ENCODE measurements around the gene AKT1. TPM values are rescaled to one million over a fixed set of nuclear protein-coding genes. Genes with fewer than 3 reads are reported as not detected.
A peak's percentile ranks its signal among the peaks of the same experiment; 100 is the strongest.

The AKT1 gene
- total and polyA plus RNA-seq, 4 donors = 30.6 to 192 (median 58.7) TPM

DNA sequence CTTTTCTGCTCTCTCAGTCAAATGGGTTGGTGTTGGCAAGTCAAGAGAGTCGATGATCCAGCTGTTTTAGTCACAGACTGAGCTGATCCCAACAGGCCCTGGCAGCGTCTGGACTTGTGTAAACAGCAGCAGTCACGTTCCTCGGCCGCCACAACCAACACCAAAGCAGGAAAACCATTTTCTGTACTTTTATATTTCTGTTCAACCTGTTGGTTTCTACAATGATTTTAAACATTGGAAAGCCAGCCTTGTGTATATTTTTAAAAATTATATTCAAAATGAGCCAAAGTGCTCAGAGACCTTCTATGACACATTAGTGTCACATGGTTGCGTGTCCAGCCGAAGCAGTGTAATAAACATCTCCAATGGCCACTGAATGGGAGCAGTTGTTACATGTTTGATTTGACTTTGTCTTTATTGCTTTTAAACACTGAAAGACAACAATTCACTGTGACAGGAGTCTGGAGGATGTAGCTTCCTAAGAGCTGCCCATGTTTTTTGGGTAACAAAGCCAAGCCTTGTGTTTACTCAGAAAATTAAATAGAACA, 48.5 kb downstream of the AKT1 start (continued):
- TF ChIP-seq RXRA (IDR thresholded peaks at IDR 0.05) = peak; percentile 60 to 79
- TF ChIP-seq, protein P1, sequence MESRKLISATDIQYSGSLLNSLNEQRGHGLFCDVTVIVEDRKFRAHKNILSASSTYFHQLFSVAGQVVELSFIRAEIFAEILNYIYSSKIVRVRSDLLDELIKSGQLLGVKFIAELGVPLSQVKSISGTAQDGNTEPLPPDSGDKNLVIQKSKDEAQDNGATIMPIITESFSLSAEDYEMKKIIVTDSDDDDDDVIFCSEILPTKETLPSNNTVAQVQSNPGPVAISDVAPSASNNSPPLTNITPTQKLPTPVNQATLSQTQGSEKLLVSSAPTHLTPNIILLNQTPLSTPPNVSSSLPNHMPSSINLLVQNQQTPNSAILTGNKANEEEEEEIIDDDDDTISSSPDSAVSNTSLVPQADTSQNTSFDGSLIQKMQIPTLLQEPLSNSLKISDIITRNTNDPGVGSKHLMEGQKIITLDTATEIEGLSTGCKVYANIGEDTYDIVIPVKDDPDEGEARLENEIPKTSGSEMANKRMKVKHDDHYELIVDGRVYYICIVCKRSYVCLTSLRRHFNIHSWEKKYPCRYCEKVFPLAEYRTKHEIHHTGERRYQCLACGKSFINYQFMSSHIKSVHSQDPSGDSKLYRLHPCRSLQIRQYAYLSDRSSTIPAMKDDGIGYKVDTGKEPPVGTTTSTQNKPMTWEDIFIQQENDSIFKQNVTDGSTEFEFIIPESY (IDR thresholded peaks at IDR 0.05) = no peak
- TF ChIP-seq SP1 (IDR thresholded peaks at IDR 0.05) = peak; percentile 63

GRCh38 chr14:104746071-104746545, 49.4 kb downstream of the AKT1 start:
- Histone ChIP-seq H3K4me1 (ENCODE audit: control insufficient read depth in 4 of 4, insufficient read depth in 4 of 4, low read length in 3 of 4) (peaks cover 10 to 40% (median 30%) of the 10 kb centered on the region in 4 donors), H3K4me3 (ENCODE audit: low read depth in 1 of 3, low read length in 3 of 3) (no peak overlapping the region), H3K9me3 (ENCODE audit: control insufficient read depth in 4 of 4, low read length in 3 of 4) (no peaks in the 10 kb centered on the region), H3K27me3 (ENCODE audit: control insufficient read depth in 4 of 4, insufficient read depth in 4 of 4, low read length in 3 of 4) (no peaks in the 10 kb centered on the region), H3K27ac (ENCODE audit: low read depth in 1 of 2, low read length in 2 of 2) (peak overlapping the region; percentile 80 to 89), H3K9ac (ENCODE audit: low read depth in 1 of 2, low read length in 2 of 2) (no peak overlapping the region), H3K36me3 (ENCODE audit: control insufficient read depth in 4 of 4, insufficient read depth in 3 of 4, low read depth in 1 of 4, low read length in 3 of 4) (peaks cover 0 to 27% (median 11%) of the 10 kb centered on the region in 4 donors)
- WGBS = 92% methylated on average over 13 of the region's 13 CpGs
- no peak for DNase-seq (ENCODE audit: low spot score)
- no peak for TF ChIP-seq GABPA (IDR thresholded peaks at IDR 0.05 in 1 of 2, conservative IDR thresholded peaks at IDR 0.05 in 1 of 2)
- TF ChIP-seq RXRA (IDR thresholded peaks at IDR 0.05) = no peak
- no peak for TF ChIP-seq HNF4A (conservative IDR thresholded peaks at IDR 0.05)
- TF ChIP-seq YY1 (IDR thresholded peaks at IDR 0.05) = no peak
- TF ChIP-seq, protein P2, sequence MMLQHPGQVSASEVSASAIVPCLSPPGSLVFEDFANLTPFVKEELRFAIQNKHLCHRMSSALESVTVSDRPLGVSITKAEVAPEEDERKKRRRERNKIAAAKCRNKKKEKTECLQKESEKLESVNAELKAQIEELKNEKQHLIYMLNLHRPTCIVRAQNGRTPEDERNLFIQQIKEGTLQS (IDR thresholded peaks at IDR 0.05) = no peak
- TF ChIP-seq FOXA2 (IDR thresholded peaks at IDR 0.05) = no peak
- TF ChIP-seq RAD21 (IDR thresholded peaks at IDR 0.05) = no peak
- TF ChIP-seq, protein P3, sequence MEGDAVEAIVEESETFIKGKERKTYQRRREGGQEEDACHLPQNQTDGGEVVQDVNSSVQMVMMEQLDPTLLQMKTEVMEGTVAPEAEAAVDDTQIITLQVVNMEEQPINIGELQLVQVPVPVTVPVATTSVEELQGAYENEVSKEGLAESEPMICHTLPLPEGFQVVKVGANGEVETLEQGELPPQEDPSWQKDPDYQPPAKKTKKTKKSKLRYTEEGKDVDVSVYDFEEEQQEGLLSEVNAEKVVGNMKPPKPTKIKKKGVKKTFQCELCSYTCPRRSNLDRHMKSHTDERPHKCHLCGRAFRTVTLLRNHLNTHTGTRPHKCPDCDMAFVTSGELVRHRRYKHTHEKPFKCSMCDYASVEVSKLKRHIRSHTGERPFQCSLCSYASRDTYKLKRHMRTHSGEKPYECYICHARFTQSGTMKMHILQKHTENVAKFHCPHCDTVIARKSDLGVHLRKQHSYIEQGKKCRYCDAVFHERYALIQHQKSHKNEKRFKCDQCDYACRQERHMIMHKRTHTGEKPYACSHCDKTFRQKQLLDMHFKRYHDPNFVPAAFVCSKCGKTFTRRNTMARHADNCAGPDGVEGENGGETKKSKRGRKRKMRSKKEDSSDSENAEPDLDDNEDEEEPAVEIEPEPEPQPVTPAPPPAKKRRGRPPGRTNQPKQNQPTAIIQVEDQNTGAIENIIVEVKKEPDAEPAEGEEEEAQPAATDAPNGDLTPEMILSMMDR (IDR thresholded peaks at IDR 0.05; ENCODE audit: low read depth, low read length, missing input control) = no peak
- TF ChIP-seq, protein P4, sequence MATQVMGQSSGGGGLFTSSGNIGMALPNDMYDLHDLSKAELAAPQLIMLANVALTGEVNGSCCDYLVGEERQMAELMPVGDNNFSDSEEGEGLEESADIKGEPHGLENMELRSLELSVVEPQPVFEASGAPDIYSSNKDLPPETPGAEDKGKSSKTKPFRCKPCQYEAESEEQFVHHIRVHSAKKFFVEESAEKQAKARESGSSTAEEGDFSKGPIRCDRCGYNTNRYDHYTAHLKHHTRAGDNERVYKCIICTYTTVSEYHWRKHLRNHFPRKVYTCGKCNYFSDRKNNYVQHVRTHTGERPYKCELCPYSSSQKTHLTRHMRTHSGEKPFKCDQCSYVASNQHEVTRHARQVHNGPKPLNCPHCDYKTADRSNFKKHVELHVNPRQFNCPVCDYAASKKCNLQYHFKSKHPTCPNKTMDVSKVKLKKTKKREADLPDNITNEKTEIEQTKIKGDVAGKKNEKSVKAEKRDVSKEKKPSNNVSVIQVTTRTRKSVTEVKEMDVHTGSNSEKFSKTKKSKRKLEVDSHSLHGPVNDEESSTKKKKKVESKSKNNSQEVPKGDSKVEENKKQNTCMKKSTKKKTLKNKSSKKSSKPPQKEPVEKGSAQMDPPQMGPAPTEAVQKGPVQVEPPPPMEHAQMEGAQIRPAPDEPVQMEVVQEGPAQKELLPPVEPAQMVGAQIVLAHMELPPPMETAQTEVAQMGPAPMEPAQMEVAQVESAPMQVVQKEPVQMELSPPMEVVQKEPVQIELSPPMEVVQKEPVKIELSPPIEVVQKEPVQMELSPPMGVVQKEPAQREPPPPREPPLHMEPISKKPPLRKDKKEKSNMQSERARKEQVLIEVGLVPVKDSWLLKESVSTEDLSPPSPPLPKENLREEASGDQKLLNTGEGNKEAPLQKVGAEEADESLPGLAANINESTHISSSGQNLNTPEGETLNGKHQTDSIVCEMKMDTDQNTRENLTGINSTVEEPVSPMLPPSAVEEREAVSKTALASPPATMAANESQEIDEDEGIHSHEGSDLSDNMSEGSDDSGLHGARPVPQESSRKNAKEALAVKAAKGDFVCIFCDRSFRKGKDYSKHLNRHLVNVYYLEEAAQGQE (IDR thresholded peaks at IDR 0.05) = no peak
- no peak for TF ChIP-seq JUND (IDR thresholded peaks at IDR 0.05)
- TF ChIP-seq SP1 (IDR thresholded peaks at IDR 0.05) = no peak
- TF ChIP-seq, protein P1 (IDR thresholded peaks at IDR 0.05) = no peak
- TF ChIP-seq NR2F2 (IDR thresholded peaks at IDR 0.05) = no peak
- no peak for TF ChIP-seq EGR1 (IDR thresholded peaks at IDR 0.05; ENCODE audit: low read depth in 2 of 2)

Measured in liver (tissue), 9 donors.